OCI-M1 (cell line): ENCODE data around the gene RPS21.
"Not testable (repeated sequence)": the region's sequence is repeated elsewhere in the genome, so short reads cannot be mapped to it uniquely, and the experiment has no call there.

ENCODE experiments used
- DNase-seq: peaks from one replicate; lab custom pipeline; 2025; lab: John Stamatoyannopoulos, UW

Gene RPS21

GRCh38 chr20:62365814-62366369 lies 21.0 kb upstream of the RPS21 start:
- peak; percentile 34 for DNase-seq

GRCh38 chr20:62366370-62367135 lies 20.4 kb upstream of the RPS21 start:
- no peak for DNase-seq

DNA sequence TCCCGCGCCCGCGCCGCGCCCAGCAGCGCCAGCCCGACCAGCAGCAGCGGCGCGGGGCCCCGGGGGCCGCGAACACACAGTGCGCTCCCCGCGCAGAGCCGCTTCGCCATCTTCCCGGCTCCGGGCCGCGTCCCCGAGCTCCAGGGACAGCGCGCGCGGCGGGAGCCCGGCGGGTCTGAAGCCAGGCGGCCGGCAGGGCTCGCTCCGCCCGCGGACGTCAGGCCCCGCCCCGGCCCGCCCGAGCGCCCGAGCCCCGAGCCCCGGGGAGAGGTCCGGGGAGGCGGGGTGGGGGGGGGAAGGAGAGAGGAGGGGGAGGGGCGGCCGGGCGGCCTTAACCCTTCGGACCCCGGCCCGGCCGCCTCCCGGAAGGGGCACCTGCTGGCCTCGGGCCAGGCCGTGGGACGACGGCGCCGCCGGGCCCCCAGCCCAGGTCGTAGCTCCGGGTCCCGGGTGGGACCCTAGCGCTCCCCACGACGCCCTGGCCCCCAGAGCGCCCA lies 19.7 kb upstream of the RPS21 start, which contains the start of gene LAMA5:
Gene LAMA5, minus strand, starts transcription at position 177 of the 497 bp plus-strand sequence. Its CDS starts 67 bp downstream, at position 110.
- peak; percentile 50 for DNase-seq

GRCh38 chr20:62367633-62368391 lies 19.1 kb upstream of the RPS21 start:
- peak; percentile 25 for DNase-seq

DNA sequence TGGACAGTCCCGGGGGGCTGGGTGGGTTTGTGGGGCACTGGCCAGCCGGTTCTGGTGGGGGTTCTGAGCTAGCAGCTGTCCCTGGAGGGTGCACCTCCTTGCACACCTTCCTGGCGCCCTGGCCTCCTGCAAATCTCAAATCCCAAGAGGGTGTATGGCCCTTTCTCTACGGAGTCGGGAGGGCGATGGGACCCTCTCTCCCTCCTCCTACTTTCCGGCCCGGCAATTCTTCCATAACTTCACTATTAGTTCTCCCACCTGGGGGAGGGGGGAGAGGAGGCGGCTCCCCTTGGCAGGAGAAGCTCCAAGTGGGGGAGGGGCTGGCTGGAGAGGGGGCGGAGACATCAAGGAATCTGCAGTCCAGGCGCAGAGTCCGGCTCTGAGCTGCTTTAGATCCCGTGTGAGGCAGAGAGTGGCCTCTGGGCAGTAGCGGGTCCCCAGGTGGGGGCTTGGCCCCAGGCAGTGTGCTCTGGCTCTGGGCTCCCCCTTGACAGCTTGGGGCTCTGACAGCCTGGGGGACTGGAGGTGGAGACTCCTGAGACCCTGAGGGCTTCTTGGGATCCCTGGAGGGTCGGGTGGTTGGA lies 18.4 kb upstream of the RPS21 start:
- DNase-seq = no peak

DNA sequence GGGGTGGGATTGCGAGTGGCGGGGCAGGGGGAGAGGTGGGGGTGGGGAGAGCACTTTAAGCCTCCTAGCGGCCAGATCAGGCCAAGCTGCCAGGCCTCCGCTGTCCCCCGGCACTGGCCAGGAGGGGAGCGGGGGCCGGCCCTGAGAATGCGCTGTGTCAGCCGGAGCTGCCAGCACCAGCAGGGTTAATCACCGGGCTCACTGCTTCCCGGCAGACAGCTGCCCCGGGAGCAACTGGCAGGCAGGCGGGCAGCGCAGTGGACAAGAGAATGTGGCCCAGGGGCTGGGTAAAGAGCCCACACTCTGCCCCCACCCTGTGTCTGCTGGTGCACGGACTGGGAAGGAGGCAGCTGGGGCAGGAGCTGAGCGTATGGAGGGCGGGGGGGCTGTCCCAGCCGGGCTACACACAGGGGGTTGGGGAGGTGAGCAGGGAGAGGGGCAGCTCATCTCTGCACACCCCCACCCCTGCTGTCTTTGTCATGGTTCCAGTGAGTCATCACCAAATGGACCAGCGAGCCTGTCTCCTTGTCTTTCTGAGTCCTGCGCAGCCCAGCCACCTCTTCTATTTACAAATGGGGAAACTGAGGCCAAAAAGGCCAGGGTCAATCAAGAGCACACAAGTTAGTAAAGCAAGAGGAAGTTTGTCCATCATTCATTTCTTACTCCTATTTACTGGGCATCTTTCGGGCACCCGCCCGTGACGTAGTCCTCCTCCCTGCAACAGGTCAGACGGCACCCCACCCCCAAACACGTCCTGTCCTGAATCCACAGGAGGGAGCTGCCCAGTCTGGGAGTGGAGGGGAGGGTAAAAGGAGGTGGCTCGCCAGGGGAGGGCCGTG lies 17.7 kb upstream of the RPS21 start:
- DNase-seq = no peak

DNA sequence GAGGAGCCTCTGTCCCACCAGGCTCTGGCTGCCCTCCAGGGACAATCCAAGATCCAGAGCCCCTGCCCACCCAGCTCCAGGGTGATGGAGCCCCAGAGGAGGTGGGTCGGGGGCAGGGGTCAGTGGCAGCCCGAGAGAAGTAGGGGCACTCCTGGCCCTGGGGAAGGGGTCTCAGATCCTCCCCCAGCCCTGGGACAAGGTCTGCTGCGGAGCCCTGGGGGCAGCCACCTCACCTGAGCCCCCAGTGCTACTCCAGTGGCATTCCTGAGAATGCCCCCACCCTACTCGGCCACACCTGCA lies 17.1 kb upstream of the RPS21 start:
- DNase-seq = no peak

DNA sequence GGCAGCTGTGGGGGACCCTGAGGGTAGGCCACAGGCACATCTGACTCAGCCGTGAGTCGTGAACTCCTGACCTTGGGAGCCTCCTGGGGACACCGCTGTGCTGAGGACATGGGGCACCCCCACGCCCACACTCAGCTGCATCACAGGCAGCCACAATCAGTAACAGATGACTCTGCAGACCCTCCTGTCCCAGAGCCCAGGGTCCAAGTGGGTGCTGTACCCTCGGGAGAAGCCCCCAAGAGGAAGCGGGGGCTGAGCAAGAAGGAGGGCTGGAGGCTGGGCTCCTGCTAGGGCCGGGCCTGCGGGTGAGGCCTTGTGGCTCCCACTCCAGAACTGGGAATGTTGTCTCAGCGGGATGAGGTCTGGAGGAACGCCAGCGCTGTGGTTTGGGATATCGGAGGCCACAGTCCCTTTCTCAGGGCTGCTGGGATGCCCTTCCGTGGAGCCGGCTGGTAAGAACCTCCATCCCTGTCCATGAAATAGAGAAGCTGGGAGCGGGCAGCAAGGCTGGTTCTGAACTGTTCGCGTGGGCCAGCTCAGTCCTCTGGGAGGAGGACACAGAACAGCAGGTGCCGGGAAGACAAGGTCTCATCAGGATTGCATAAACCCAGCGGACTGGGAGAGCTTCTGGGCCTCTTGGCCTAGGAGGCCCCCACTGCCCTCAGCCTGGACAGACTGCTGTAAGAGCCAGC lies 16.6 kb upstream of the RPS21 start:
- no peak for DNase-seq

DNA sequence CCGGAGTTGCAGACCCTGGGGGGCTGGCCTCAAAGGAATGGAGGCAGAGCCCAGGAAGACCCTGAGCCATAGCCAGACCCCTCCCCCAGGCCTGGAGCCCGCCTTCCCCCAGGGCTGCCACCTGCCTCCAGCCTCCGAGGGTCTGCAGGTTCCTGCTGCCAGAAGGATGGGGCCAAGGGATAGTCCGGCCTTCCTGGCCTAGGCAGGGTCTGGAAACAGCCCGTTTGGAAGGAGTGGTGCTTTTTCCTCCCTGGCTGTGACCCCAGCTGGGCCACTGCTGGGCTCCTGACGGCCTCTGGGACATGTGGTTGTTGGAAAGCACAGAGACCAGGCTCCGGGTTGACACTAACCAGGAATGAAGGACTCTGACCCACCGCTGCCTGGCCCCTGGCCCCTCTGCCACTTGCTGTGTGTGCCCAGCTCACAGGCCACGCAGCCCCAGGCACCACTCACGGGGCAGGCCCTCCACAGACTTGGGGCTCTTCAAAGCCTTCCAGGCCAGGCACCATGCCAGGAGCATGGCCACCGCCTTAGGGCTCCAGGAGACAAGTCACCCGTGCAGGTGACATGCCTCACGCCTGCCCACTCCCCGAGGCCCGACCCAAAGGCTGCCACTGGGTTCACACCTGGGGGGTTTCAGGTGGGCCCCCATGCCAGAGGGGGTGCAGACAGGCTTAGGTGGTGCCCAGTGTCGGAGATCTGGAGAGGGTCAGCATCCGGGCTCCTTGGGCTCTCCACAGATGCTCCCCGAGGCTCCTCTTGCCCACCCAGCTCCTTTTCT lies 15.9 kb upstream of the RPS21 start:
- no peak for DNase-seq

- DNase-seq = no peak
Observed at GRCh38 chr20:62371588-62372041, 15.3 kb upstream of the RPS21 start.

DNA sequence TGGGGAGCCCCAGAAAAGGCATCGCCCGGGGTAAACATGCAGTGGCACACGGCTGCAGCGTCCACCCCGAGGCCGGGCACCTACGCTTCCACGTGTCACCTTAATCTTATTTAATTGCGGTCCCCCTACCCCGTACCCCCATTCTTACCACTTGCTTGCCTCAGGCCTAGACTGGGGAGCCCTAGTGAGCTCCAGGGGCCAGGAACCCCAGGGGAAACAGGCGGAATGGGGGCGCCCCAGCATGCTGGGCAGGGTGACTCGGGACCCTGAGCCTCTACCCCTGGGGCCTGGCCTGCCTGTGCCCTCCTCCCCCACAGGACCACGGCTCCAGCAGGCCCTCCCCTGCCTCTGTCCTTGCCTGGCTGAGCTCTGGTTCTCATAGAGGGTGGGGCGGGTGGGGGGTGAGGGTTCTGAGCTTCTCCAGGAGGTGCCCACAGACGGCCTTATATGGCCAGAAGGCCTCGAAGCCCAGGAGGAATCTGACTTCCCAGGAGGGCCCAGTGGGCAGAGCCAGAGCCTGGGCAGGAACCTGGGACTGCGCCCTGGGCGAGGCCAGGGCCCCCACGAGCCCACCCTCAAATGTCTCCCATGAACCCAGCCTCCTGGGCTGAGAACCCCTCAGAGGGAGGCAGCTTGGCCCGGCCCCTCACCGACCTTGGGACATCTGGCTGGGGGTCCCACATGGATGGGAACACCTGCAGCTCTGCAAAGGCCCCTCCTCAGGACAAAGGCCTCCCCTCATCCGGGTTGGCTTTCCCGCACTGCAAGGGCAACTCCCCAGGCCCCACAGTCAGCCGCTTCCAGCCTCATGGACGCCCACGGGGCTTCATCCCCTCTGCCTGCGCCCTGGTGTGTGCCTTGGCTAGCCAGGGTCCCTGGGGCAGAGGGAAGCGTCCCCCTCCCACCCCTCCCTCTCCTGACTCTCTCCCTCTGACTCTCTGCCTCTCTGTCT lies 14.6 kb upstream of the RPS21 start:
- DNase-seq = no peak

DNA sequence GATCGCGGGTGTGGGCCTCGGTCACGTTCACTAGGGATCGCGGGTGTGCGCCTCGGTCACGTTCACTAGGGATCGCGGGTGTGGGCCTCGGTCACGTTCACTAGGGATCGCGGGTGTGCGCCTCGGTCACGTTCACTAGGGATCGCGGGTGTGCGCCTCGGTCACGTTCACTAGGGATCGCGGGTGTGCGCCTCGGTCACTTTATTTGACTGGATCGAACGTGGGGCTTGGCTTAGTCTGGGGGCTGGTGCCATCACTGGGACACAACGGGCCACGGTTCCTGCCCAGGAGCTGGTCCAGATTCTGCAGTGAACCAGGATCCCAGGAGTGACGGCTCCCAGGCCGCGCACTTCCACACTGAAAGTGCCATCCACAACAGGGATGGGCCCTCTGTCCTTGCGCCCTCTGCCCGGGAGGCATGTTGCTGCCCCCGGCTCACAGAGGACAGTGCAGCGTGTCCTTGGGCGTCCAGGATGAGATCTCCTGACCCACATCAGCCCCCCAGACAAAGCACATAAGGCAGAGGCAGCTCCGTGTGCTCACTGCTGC lies 13.2 kb upstream of the RPS21 start:
- not testable (repeated sequence) for DNase-seq

- no peak for DNase-seq
Observed at GRCh38 chr20:62374331-62375152, 12.4 kb upstream of the RPS21 start.

GRCh38 chr20:62376112-62377063 lies 10.5 kb upstream of the RPS21 start:
- no peak for DNase-seq

- no peak for DNase-seq
Observed at GRCh38 chr20:62377064-62377461, 9.8 kb upstream of the RPS21 start.

GRCh38 chr20:62377615-62378178 lies 9.2 kb upstream of the RPS21 start:
- DNase-seq = no peak
